WERI-Rb-1 (cell line): ENCODE data around the gene GRAMD2B.

Source experiments
- DNase-seq: peaks from one replicate; pipeline ENCODE4 v3.0.0-alpha.2; 2020
- H3K27ac ChIP-seq: fragments of 250-450 bp; sonication (Bioruptor Pico); 2 replicates; pipeline ENCODE4 v1.5.1; 2020; ENCODE audit warnings: mild to moderate bottlenecking, moderate library complexity
- H3K27me3 ChIP-seq: fragments of 250-450 bp; sonication (Bioruptor Pico); 2 replicates; pipeline ENCODE4 v1.5.1; 2021; ENCODE audit warnings: mild to moderate bottlenecking, low read depth, moderate library complexity; ENCODE audit not compliant: insufficient read depth, severe bottlenecking
- H3K36me3 ChIP-seq: fragments of 250-450 bp; sonication (Bioruptor Pico); 2 replicates; pipeline ENCODE4 v1.5.1; 2020; ENCODE audit warnings: mild to moderate bottlenecking, moderate library complexity
- H3K4me3 ChIP-seq: 2 replicates; pipeline ENCODE4 v1.5.1; 2011; ENCODE audit warnings: low read depth, mild to moderate bottlenecking, control low read depth, low read length
- H3K9me3 ChIP-seq: fragments of 250-450 bp; sonication (Bioruptor Pico); 2 replicates; pipeline ENCODE4 v1.5.1; 2021; ENCODE audit warnings: mild to moderate bottlenecking, moderate library complexity; ENCODE audit not compliant: severe bottlenecking
- TF ChIP-seq, protein P1 (sequence below): IDR thresholded peaks from 2 replicates; pipeline ENCODE4 v1.5.1; 2011; ENCODE audit warnings: low read depth, mild to moderate bottlenecking, control low read depth, inconsistent platforms, low read length

Gene GRAMD2B

DNA sequence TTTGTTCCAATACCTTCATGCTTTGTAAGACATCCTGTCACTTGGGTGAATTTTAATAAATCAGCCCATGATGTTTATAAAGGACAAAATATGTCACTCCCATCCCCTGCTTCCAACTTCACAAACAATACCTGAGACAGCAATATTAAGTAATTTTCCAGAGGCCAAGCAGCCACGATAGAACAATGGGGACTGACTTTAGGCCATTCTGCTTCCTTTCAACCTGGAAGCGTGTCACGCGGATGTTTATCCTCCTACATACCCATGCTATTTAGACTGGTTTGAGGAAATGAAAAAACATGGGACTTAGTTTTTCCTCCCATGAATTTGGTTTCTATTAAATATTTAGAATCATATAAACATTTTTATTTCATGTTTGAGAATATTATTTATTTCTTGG lies 82.9 kb downstream of the GRAMD2B start:
- TF ChIP-seq, protein P1, sequence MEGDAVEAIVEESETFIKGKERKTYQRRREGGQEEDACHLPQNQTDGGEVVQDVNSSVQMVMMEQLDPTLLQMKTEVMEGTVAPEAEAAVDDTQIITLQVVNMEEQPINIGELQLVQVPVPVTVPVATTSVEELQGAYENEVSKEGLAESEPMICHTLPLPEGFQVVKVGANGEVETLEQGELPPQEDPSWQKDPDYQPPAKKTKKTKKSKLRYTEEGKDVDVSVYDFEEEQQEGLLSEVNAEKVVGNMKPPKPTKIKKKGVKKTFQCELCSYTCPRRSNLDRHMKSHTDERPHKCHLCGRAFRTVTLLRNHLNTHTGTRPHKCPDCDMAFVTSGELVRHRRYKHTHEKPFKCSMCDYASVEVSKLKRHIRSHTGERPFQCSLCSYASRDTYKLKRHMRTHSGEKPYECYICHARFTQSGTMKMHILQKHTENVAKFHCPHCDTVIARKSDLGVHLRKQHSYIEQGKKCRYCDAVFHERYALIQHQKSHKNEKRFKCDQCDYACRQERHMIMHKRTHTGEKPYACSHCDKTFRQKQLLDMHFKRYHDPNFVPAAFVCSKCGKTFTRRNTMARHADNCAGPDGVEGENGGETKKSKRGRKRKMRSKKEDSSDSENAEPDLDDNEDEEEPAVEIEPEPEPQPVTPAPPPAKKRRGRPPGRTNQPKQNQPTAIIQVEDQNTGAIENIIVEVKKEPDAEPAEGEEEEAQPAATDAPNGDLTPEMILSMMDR, result no peak
- no peaks in the 10 kb centered on the region for H3K36me3 ChIP-seq

GRCh38 chr5:126508251-126508961 lies 85.2 kb downstream of the GRAMD2B start:
- no peaks in the 10 kb centered on the region for H3K27me3 ChIP-seq
- H3K27ac ChIP-seq, result no peak overlapping the region
- DNase-seq, result no peak
- H3K9me3 ChIP-seq, result no peaks in the 10 kb centered on the region
- H3K36me3 ChIP-seq, result no peaks in the 10 kb centered on the region
- TF ChIP-seq, protein P1, result no peak
- no peak overlapping the region for H3K4me3 ChIP-seq

More for the DNA sequence above, 82.9 kb downstream of the GRAMD2B start:
- Histone ChIP-seq H3K27ac (no peak overlapping the region), H3K9me3 (no peaks in the 10 kb centered on the region), H3K4me3 (no peak overlapping the region), H3K27me3 (no peaks in the 10 kb centered on the region)
- no peak for DNase-seq

GRCh38 chr5:126508962-126509279 lies 85.7 kb downstream of the GRAMD2B start:
- TF ChIP-seq, protein P1, result no peak
- Histone ChIP-seq H3K4me3 (no peak overlapping the region), H3K27me3 (no peaks in the 10 kb centered on the region), H3K36me3 (no peaks in the 10 kb centered on the region), H3K9me3 (no peaks in the 10 kb centered on the region), H3K27ac (no peak overlapping the region)
- DNase-seq, result no peak

- H3K27ac ChIP-seq, result no peak overlapping the region
Observed at GRCh38 chr5:126509339-126509738, 86.1 kb downstream of the GRAMD2B start.

GRCh38 chr5:126511961-126512360 lies 88.8 kb downstream of the GRAMD2B start:
- H3K27me3 ChIP-seq, result no peaks in the 10 kb centered on the region

More at GRCh38 chr5:126509339-126509738, 86.1 kb downstream of the GRAMD2B start:
- H3K9me3 ChIP-seq, result no peaks in the 10 kb centered on the region
- H3K4me3 ChIP-seq, result no peak overlapping the region
- H3K27me3 ChIP-seq, result no peaks in the 10 kb centered on the region
- no peak for DNase-seq
- no peaks in the 10 kb centered on the region for H3K36me3 ChIP-seq
- TF ChIP-seq, protein P1, result no peak

More at GRCh38 chr5:126511961-126512360, 88.8 kb downstream of the GRAMD2B start:
- TF ChIP-seq, protein P1, result no peak
- H3K9me3 ChIP-seq, result no peaks in the 10 kb centered on the region
- no peak overlapping the region for H3K27ac ChIP-seq
- no peak overlapping the region for H3K4me3 ChIP-seq
- no peaks in the 10 kb centered on the region for H3K36me3 ChIP-seq
- DNase-seq, result no peak
